ENCODE measurements around the gene CCNF.
A peak's percentile ranks its signal among the peaks of the same experiment; 100 is the strongest.

The CCNF gene

GRCh38 chr16:2499890-2500429 is 70.7 kb downstream of the CCNF start:
- TF ChIP-seq, protein P1, sequence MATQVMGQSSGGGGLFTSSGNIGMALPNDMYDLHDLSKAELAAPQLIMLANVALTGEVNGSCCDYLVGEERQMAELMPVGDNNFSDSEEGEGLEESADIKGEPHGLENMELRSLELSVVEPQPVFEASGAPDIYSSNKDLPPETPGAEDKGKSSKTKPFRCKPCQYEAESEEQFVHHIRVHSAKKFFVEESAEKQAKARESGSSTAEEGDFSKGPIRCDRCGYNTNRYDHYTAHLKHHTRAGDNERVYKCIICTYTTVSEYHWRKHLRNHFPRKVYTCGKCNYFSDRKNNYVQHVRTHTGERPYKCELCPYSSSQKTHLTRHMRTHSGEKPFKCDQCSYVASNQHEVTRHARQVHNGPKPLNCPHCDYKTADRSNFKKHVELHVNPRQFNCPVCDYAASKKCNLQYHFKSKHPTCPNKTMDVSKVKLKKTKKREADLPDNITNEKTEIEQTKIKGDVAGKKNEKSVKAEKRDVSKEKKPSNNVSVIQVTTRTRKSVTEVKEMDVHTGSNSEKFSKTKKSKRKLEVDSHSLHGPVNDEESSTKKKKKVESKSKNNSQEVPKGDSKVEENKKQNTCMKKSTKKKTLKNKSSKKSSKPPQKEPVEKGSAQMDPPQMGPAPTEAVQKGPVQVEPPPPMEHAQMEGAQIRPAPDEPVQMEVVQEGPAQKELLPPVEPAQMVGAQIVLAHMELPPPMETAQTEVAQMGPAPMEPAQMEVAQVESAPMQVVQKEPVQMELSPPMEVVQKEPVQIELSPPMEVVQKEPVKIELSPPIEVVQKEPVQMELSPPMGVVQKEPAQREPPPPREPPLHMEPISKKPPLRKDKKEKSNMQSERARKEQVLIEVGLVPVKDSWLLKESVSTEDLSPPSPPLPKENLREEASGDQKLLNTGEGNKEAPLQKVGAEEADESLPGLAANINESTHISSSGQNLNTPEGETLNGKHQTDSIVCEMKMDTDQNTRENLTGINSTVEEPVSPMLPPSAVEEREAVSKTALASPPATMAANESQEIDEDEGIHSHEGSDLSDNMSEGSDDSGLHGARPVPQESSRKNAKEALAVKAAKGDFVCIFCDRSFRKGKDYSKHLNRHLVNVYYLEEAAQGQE (IDR thresholded peaks at IDR 0.05; ENCODE audit: insufficient read depth in 1 of 2, low read depth in 2 of 2, low read length in 2 of 2): no peak
- TF ChIP-seq SIN3A (IDR thresholded peaks at IDR 0.05; ENCODE audit: borderline replicate concordance, insufficient read depth, low read length) (no peak), TAF1 (IDR thresholded peaks at IDR 0.05; ENCODE audit: borderline replicate concordance, insufficient read depth, low read length) (no peak), FOXP2 (optimal IDR thresholded peaks at IDR 0.05; ENCODE audit: borderline replicate concordance, extremely low read depth, extremely low read length, insufficient read depth) (no peak), POLR2AphosphoS5 (IDR thresholded peaks at IDR 0.05; ENCODE audit: low read depth, low read length) (no peak)

GRCh38 chr16:2500430-2500917 is 71.2 kb downstream of the CCNF start:
- TF ChIP-seq FOXP2 (optimal IDR thresholded peaks at IDR 0.05; ENCODE audit: borderline replicate concordance, extremely low read depth, extremely low read length, insufficient read depth) (no peak), TAF1 (IDR thresholded peaks at IDR 0.05; ENCODE audit: borderline replicate concordance, insufficient read depth, low read length) (no peak), SIN3A (IDR thresholded peaks at IDR 0.05; ENCODE audit: borderline replicate concordance, insufficient read depth, low read length) (no peak), POLR2AphosphoS5 (IDR thresholded peaks at IDR 0.05; ENCODE audit: low read depth, low read length) (no peak)
- TF ChIP-seq, protein P1 (IDR thresholded peaks at IDR 0.05; ENCODE audit: insufficient read depth in 1 of 2, low read depth in 2 of 2, low read length in 2 of 2): no peak

DNA sequence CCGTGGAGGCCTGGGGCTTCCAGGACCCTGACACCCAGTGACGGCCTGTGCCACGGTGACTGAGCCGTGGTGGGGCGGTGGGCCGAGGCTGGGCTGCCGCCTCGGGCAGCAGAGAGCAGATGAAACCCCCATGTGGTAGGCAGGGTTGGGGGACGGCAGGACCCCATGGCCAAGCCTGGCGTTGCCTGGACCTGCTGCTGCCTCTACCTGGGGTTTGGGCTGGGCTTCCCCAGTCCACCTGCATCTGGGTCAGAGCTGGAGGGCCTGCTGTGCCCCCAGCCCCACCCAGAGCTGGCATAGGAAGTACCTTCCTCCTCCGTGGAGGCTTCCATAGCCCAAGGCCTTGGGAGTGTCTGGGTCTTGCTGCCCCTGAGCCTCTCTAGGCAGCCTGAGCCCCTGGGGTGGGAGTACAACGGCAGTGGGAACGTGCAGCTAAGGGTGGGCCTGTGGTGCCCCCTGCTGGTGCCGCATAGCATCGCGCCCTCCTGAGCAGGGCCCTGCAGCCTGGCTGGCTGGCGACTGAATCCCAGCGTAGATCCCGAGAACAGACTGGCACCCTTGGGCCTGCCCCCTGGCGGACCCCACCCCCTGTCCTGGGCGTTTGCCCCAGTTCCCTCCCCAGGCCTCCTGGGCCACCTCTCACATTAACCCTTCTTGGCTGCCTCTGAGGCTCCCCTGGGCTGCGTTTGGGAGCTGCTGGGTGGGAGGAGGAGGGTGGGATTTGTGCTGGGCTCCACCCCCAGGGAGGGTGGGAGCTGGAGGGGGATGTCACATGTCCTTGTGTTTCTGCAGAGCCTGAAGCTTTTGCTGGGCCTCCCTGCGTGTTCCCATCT is 71.9 kb downstream of the CCNF start:
- peak; percentile 61 for TF ChIP-seq FOXP2 (optimal IDR thresholded peaks at IDR 0.05; ENCODE audit: borderline replicate concordance, extremely low read depth, extremely low read length, insufficient read depth)
- TF ChIP-seq, protein P1 (IDR thresholded peaks at IDR 0.05; ENCODE audit: insufficient read depth in 1 of 2, low read depth in 2 of 2, low read length in 2 of 2): no peak

- TF ChIP-seq, protein P1 (IDR thresholded peaks at IDR 0.05; ENCODE audit: insufficient read depth in 1 of 2, low read depth in 2 of 2, low read length in 2 of 2): no peak
- TF ChIP-seq SIN3A (IDR thresholded peaks at IDR 0.05; ENCODE audit: borderline replicate concordance, insufficient read depth, low read length): no peak
- TF ChIP-seq TAF1 (IDR thresholded peaks at IDR 0.05; ENCODE audit: borderline replicate concordance, insufficient read depth, low read length): no peak
- no peak for TF ChIP-seq POLR2AphosphoS5 (IDR thresholded peaks at IDR 0.05; ENCODE audit: low read depth, low read length)
- TF ChIP-seq FOXP2 (optimal IDR thresholded peaks at IDR 0.05; ENCODE audit: borderline replicate concordance, extremely low read depth, extremely low read length, insufficient read depth): no peak
Observed at GRCh38 chr16:2501946-2502895, 73.0 kb downstream of the CCNF start.

Measured in PFSK-1 (cell line).